ENCODE results near the gene PRDM16.

- no peak for TF ChIP-seq EZH2phosphoT487 (IDR thresholded peaks at IDR 0.05; ENCODE audit: unreplicated experiment)
- no peak for TF ChIP-seq CTCF (conservative IDR thresholded peaks at IDR 0.05; ENCODE audit: low read depth in 2 of 2)
- TF ChIP-seq EZH2 (IDR thresholded peaks at IDR 0.05; ENCODE audit: low read depth, unreplicated experiment): no peak
- TF ChIP-seq CREB1 (CRISPR knock-in tag; IDR thresholded peaks at IDR 0.05; ENCODE audit: low read depth): no peak
- no peak for TF ChIP-seq REST (IDR thresholded peaks at IDR 0.05; ENCODE audit: unreplicated experiment)
- no peak for TF ChIP-seq POLR2AphosphoS5 (IDR thresholded peaks at IDR 0.05; ENCODE audit: low read depth)
- TF ChIP-seq NANOG (IDR thresholded peaks at IDR 0.05; ENCODE audit: borderline replicate concordance): no peak
- no peak for TF ChIP-seq ZNF114 (CRISPR knock-in tag; IDR thresholded peaks at IDR 0.05)
- TF ChIP-seq JUNB (IDR thresholded peaks at IDR 0.05; ENCODE audit: unreplicated experiment): no peak
- TF ChIP-seq STAT1 (IDR thresholded peaks at IDR 0.05; ENCODE audit: unreplicated experiment): no peak
- no peak for TF ChIP-seq ETS1 (IDR thresholded peaks at IDR 0.05)
- TF ChIP-seq ZNF331 (CRISPR knock-in tag; IDR thresholded peaks at IDR 0.05; ENCODE audit: low read depth): no peak
Observed at GRCh38 chr1:3368059-3368458, 299.1 kb downstream of the PRDM16 start.

Measured in GM23338 (cell line).